DMS79 (cell line): ENCODE measurements around the gene TTC23L.
A peak's percentile ranks its signal among the peaks of the same experiment; 100 is the strongest.
"Not testable (repeated sequence)": the region's sequence is repeated elsewhere in the genome, so short reads cannot be mapped to it uniquely, and the experiment has no call there.

ENCODE experiments used
- DNase-seq: peaks from one replicate; lab custom pipeline; 2025; lab: John Stamatoyannopoulos, UW

TTC23L gene

GRCh38 chr5:34923256-34923655 lies 84.3 kb downstream of the TTC23L start:
- DNase-seq, result not testable (repeated sequence)

DNA sequence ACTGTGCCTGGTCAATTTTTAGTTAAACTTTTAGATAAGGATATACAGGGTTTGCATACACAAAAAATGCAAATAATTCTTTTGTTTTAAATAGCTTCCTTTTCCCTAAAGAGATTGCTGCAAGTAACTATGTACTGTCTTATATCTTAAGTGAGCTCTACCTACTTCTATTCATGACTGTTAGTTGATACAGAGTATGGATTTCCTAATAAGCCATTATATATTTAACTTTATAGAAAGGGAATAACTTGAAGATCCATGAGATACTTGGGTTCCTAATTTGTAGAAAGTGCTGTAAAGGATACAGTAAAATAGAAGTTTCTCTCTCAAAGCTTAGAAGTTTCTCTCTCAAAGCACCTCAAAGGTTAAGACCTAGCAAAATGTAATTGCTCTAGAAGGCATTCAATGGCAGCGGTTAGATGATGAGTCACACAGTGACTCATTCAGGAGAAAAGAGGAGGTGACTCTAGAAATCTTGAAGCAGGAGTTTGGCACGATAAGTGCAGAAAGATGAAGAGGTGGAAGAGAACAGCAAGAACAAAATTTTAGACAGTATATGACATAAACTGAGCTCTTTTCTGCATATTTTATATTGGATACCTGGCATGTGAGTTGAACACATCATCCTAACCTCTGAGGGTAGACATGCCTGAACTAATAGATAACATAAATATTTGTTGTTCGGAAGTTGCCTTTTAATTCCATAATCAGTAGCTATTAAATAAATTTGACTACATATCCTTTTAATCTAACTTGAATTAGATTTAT lies 84.9 kb downstream of the TTC23L start:
- no peak for DNase-seq

- no peak for DNase-seq
Measured at GRCh38 chr5:34924462-34924765, 85.5 kb downstream of the TTC23L start.

DNA sequence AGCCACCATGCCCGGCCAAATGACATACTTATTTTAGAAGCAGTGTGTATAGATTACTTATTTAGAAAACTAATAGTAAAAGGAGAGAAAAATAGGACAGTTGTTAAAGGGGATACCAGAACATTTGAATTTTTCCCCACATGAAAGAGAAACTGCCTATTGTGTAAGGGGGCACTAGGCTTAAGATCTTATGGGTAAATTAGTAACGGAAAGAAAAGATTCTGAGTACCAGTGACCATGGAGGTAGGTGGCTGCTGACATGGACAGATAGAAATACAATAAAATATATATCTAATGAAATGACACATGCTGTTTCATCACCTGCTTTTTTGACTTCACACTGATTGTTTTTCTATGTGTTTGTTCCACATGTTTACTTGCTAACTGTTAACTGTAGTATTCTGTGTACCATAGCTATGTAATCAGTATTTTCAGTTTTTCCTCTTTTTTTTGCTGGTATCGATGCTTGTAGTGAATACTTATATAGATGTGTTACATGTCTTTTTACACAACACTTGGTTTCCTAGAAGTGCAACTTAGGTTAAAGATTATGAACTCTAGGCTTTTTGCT lies 87.4 kb downstream of the TTC23L start:
- DNase-seq, result no peak

- no peak for DNase-seq
Measured at GRCh38 chr5:34927785-34928184, 88.8 kb downstream of the TTC23L start.

DNA sequence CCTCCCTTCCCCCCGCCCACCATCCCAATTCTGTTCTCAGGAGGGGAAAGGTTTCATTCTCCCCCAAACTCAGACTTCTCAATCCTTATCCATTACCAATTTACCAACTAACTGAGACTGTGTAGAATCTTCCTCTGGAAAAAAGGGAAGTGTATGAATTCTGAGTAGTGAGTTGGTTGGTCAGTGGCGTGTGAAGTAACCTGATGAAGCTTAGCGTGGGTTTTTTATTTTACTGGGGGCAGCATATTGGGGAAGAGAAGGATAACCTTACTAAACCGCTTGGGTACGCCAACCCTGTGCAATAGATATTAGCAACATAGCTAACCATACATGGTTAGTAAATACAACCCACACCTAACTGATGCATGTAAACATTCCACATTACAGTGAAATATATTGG lies 89.3 kb downstream of the TTC23L start:
- no peak for DNase-seq

- peak; percentile 84 for DNase-seq
Measured at GRCh38 chr5:34929134-34929719, 90.3 kb downstream of the TTC23L start, which contains the start of gene DNAJC21. Gene DNAJC21 (plus strand): TSS chr5:34929559. CDS start chr5:34929820, 261 bp downstream.

- DNase-seq, result peak; percentile 50
Measured at GRCh38 chr5:34929720-34930461, 90.9 kb downstream of the TTC23L start.

DNA sequence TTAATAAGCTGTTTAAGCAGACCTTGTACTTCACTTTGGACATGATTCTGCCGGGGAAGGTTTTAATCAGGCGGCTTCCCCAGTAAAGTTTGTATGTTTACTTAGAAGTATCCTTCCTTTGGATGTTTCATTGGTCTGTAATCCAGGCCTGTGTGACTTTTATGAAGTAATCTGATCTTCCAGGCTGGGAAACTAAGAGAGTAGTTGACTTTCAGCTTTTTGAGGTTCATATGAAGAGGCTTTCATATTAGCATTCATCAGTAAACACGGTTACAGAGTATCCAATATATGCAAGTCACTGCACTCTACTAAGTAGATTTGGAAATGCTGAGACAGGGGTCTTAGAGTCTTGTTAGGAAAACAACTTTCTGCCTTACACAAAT lies 91.5 kb downstream of the TTC23L start:
- DNase-seq, result no peak

- no peak for DNase-seq
Measured at GRCh38 chr5:34930870-34931269, 91.9 kb downstream of the TTC23L start.

GRCh38 chr5:34932947-34933346 lies 94.0 kb downstream of the TTC23L start:
- DNase-seq, result no peak

DNA sequence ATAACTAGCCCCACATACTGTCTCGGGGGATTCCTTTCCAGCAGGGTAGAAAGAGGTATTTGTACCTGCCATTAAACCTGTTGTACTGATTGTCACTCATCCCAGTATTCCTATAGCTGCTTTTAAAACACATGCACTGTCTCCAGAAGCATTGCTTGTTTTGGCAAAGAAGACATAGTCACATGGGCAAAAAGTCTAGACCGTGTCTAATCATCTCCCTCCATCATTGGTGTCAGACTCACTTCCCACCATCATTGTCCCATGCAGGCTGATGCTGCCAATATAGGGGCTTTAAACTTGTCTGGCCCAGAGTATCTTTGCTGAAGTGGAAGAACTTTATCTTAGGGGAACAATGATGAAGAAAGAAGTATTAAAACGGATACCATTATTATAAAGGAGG lies 103.0 kb downstream of the TTC23L start:
- no peak for DNase-seq

GRCh38 chr5:34944044-34944443 lies 105.1 kb downstream of the TTC23L start:
- no peak for DNase-seq

GRCh38 chr5:34944460-34945047 lies 105.6 kb downstream of the TTC23L start:
- DNase-seq, result no peak
